Liver (tissue), 9 donors: ENCODE measurements around the gene CALML6. TPM values are rescaled to one million over a fixed set of nuclear protein-coding genes. Genes with fewer than 3 reads are reported as not detected.

Experiments
- DNase-seq: peaks from one replicate; pipeline ENCODE4 v3.0.0-alpha.2; 2017; ENCODE audit warnings: low spot score
- H3K27ac ChIP-seq, 2 donors: one replicate each; pipeline ENCODE4 v1.7.0; 2013; ENCODE audit warnings: inconsistent platforms in 2 of 2, low read length in 2 of 2, control low read depth in 1 of 2, low read depth in 1 of 2, mild to moderate bottlenecking in 1 of 2
- H3K27me3 ChIP-seq, 4 donors: one replicate each; pipeline versions ENCODE4 v1.6.1 to v1.7.0; 2013; ENCODE audit warnings: low read length in 3 of 4, inconsistent platforms in 1 of 4, mild to moderate bottlenecking in 1 of 4, moderate library complexity in 1 of 4; ENCODE audit not compliant: control insufficient read depth in 4 of 4, insufficient read depth in 4 of 4
- H3K36me3 ChIP-seq, 4 donors: one replicate each; pipeline versions ENCODE4 v1.6.1 to v1.7.0; 2013; ENCODE audit warnings: low read length in 3 of 4, mild to moderate bottlenecking in 3 of 4, low read depth in 1 of 4, moderate library complexity in 1 of 4; ENCODE audit not compliant: control insufficient read depth in 4 of 4, insufficient read depth in 3 of 4
- H3K4me1 ChIP-seq, 4 donors: one replicate each; pipeline versions ENCODE4 v1.6.1 to v1.7.0; 2013; ENCODE audit warnings: low read length in 3 of 4, mild to moderate bottlenecking in 3 of 4, moderate library complexity in 1 of 4; ENCODE audit not compliant: control insufficient read depth in 4 of 4, insufficient read depth in 4 of 4
- H3K4me3 ChIP-seq, 3 donors: one replicate each; pipeline versions ENCODE4 v1.6.1 to v1.7.0; 2013; ENCODE audit warnings: low read length in 3 of 3, control low read depth in 1 of 3, low read depth in 1 of 3, mild to moderate bottlenecking in 1 of 3
- H3K9ac ChIP-seq, 2 donors: one replicate each; pipeline ENCODE4 v1.7.0; 2013; ENCODE audit warnings: low read length in 2 of 2, mild to moderate bottlenecking in 2 of 2, moderate library complexity in 2 of 2, control low read depth in 1 of 2, low read depth in 1 of 2
- H3K9me3 ChIP-seq, 4 donors: one replicate each; pipeline versions ENCODE4 v1.6.1 to v1.7.0; 2013; ENCODE audit warnings: low read length in 3 of 4; ENCODE audit not compliant: control insufficient read depth in 4 of 4
- EGR1 ChIP-seq, 2 donors: IDR thresholded peaks; 2 replicates each; pipeline ENCODE4 v1.6.1; 2016 to 2018; ENCODE audit warnings: antibody characterized with exemption in 2 of 2, low read depth in 2 of 2
- HNF4A ChIP-seq, 2 donors: conservative IDR thresholded peaks; 2 replicates each; pipeline ENCODE4 v1.6.1; 2016; ENCODE audit warnings: antibody characterized with exemption in 2 of 2, mild to moderate bottlenecking in 2 of 2
- JUND ChIP-seq, 2 donors: IDR thresholded peaks; 2 replicates each; pipeline ENCODE4 v1.6.1; 2016; ENCODE audit warnings: antibody characterized with exemption in 2 of 2
- NR2F2 ChIP-seq: IDR thresholded peaks from 2 replicates; pipeline ENCODE4 v1.6.1; 2016; ENCODE audit warnings: antibody characterized with exemption
- RAD21 ChIP-seq, 2 donors: IDR thresholded peaks; 2 replicates each; pipeline ENCODE4 v1.6.1; 2016; ENCODE audit warnings: antibody characterized with exemption in 2 of 2, mild to moderate bottlenecking in 2 of 2
- TAF1 ChIP-seq: conservative IDR thresholded peaks from 2 replicates; pipeline ENCODE4 v1.6.1; 2016; ENCODE audit warnings: antibody characterized with exemption, mild to moderate bottlenecking
- YY1 ChIP-seq: IDR thresholded peaks from 2 replicates; pipeline ENCODE4 v1.6.1; 2016; ENCODE audit warnings: antibody characterized with exemption, mild to moderate bottlenecking
- WGBS: extraction: QIAGEN DNeasy Blood & Tissue Kit; methylation state at CpG from one replicate; pipeline ENCODE4 v1.1.7; 2013; 5-methylcytosine and 5-hydroxymethylcytosine counted together
- polyA plus RNA-seq, 2 donors: library from polyadenylated mRNA; stranded (reverse) in 1 of 2; unstranded in 1 of 2; fragments of 200-250 nt in 1 of 2; fragments of >200 nt in 1 of 2; fragmentation: Nextera tagmentation in 1 of 2; extraction: Ambion mirVana in 1 of 2; gene quantifications; one replicate each; pipeline versions ENCODE4 v1.2.1 to v1.2.3, GENCODE V29; 2013 to 2015
- total RNA-seq, 2 donors: library from RNA; depleted of rRNA; stranded (reverse); fragments of >200 nt; gene quantifications; one replicate each; pipeline ENCODE4 v1.2.3, GENCODE V29; 2014
- TF ChIP-seq, protein P1 (sequence below): IDR thresholded peaks from 2 replicates; pipeline ENCODE4 v1.6.1; 2016; ENCODE audit warnings: antibody characterized with exemption, mild to moderate bottlenecking
- TF ChIP-seq, protein P2 (sequence below): IDR thresholded peaks from 2 replicates; pipeline ENCODE4 v1.6.1; 2016; ENCODE audit warnings: antibody characterized with exemption
- TF ChIP-seq, protein P3 (sequence below): IDR thresholded peaks from 2 replicates; pipeline ENCODE4 v1.6.1; 2016; ENCODE audit warnings: antibody characterized with exemption
- TF ChIP-seq, protein P4 (sequence below): fragments of 150-350 bp; IDR thresholded peaks from 2 replicates; pipeline ENCODE4 v1.5.1; 2017; ENCODE audit warnings: improper control_type of control experiment, low read depth, low read length; ENCODE audit not compliant: missing input control
- donor health status: healthy.
- donor health status: healthy.
- donor health status: healthy.
- donor health status: healthy.
- donor health status: healthy.

CALML6 gene
- total and polyA plus RNA-seq, 4 donors, result 0.15 to 0.67 (median 0.47) TPM; not detected in 1

DNA sequence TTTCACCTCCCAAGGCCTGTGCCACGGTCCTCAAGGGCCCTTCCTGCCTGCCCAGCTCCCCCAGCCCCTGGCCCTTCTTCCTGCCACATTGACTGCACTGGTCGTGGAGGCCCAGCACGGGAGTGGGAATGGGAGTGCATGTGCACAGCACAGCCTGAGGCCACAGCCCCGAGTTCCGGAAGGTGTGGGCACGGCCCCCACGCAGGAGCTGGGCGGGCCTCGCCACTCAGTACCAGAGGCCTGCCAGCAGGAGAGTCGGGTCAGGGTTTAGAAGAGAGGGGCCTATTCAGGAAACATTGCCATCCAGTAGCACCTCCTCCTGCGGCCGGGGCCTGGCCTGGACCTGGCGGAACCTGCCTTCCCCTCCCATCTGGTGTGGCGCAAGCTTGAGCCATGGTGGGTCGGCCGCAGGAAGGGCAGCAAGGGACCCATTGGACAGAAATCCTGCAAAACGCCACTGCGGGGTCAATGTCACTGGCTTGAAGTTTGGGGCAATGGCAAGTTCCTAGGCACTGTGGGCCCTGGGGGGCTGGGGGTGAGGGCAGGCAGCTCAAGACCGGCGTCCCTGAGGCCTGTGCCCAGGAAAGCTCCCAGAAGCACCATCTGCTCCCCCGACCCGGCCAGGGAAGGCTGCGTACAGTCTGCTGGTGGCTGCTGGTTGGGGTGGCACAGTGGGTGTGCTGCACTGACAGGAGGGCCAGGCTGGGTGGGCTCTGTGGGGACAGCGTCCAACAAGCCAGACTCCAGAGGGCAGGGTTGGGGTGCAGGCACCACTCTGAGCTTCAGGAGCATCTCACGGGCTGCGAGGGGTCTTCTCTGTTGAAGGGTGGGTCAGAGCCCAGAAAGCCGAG is 5.8 kb downstream of the CALML6 start:
- Histone ChIP-seq H3K27ac (no peak overlapping the region), H3K4me1 (peaks cover 17 to 25% (median 22%) of the 10 kb centered on the region in 4 donors)

DNA sequence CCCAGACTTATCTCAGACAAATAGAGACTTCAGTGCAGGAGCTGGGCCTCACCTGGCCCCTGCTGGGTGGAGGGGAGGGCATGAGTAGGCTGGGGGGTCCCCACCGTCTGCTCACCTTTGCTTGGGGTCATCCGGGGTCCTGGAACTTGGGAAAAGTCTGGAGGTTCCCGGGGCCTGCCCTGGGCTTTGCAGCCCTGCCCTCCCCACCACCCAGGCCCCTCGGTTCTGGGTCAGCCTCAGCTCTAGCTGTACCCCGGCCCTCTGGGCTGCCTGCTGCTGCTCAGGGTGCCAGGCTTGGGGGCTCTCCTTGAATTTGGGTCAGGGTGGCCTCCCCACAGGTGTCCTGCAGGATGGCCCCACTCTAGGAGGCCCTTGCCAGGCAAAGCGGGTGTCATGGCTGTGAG is 6.4 kb downstream of the CALML6 start:
- no peak overlapping the region for H3K9ac ChIP-seq
- H3K36me3 ChIP-seq, result no peaks in the 10 kb centered on the region
- no peak overlapping the region for H3K27ac ChIP-seq
- no peaks in the 10 kb centered on the region for H3K9me3 ChIP-seq
- 95% methylated on average over 6 of the region's 6 CpGs for WGBS
- peaks cover 17 to 25% (median 22%) of the 10 kb centered on the region in 4 donors for H3K4me1 ChIP-seq
- no peak overlapping the region for H3K4me3 ChIP-seq
- H3K27me3 ChIP-seq, result no peaks in the 10 kb centered on the region
- DNase-seq, result no peak
- TF ChIP-seq YY1 (no peak), JUND (IDR thresholded peaks at IDR 0.05) (no peak), EGR1 (IDR thresholded peaks at IDR 0.05; ENCODE audit: low read depth in 2 of 2) (no peak), NR2F2 (no peak), HNF4A (conservative IDR thresholded peaks at IDR 0.05) (no peak)
- TF ChIP-seq, protein P1, sequence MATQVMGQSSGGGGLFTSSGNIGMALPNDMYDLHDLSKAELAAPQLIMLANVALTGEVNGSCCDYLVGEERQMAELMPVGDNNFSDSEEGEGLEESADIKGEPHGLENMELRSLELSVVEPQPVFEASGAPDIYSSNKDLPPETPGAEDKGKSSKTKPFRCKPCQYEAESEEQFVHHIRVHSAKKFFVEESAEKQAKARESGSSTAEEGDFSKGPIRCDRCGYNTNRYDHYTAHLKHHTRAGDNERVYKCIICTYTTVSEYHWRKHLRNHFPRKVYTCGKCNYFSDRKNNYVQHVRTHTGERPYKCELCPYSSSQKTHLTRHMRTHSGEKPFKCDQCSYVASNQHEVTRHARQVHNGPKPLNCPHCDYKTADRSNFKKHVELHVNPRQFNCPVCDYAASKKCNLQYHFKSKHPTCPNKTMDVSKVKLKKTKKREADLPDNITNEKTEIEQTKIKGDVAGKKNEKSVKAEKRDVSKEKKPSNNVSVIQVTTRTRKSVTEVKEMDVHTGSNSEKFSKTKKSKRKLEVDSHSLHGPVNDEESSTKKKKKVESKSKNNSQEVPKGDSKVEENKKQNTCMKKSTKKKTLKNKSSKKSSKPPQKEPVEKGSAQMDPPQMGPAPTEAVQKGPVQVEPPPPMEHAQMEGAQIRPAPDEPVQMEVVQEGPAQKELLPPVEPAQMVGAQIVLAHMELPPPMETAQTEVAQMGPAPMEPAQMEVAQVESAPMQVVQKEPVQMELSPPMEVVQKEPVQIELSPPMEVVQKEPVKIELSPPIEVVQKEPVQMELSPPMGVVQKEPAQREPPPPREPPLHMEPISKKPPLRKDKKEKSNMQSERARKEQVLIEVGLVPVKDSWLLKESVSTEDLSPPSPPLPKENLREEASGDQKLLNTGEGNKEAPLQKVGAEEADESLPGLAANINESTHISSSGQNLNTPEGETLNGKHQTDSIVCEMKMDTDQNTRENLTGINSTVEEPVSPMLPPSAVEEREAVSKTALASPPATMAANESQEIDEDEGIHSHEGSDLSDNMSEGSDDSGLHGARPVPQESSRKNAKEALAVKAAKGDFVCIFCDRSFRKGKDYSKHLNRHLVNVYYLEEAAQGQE, result no peak
- TF ChIP-seq, protein P2, sequence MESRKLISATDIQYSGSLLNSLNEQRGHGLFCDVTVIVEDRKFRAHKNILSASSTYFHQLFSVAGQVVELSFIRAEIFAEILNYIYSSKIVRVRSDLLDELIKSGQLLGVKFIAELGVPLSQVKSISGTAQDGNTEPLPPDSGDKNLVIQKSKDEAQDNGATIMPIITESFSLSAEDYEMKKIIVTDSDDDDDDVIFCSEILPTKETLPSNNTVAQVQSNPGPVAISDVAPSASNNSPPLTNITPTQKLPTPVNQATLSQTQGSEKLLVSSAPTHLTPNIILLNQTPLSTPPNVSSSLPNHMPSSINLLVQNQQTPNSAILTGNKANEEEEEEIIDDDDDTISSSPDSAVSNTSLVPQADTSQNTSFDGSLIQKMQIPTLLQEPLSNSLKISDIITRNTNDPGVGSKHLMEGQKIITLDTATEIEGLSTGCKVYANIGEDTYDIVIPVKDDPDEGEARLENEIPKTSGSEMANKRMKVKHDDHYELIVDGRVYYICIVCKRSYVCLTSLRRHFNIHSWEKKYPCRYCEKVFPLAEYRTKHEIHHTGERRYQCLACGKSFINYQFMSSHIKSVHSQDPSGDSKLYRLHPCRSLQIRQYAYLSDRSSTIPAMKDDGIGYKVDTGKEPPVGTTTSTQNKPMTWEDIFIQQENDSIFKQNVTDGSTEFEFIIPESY, result no peak
- TF ChIP-seq, protein P3, sequence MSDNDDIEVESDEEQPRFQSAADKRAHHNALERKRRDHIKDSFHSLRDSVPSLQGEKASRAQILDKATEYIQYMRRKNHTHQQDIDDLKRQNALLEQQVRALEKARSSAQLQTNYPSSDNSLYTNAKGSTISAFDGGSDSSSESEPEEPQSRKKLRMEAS, result no peak

More for the DNA sequence above, 5.8 kb downstream of the CALML6 start:
- no peak for TF ChIP-seq YY1
- no peak for TF ChIP-seq TAF1
- TF ChIP-seq, protein P1, result no peak
- TF ChIP-seq, protein P2, result no peak
- TF ChIP-seq, protein P4, sequence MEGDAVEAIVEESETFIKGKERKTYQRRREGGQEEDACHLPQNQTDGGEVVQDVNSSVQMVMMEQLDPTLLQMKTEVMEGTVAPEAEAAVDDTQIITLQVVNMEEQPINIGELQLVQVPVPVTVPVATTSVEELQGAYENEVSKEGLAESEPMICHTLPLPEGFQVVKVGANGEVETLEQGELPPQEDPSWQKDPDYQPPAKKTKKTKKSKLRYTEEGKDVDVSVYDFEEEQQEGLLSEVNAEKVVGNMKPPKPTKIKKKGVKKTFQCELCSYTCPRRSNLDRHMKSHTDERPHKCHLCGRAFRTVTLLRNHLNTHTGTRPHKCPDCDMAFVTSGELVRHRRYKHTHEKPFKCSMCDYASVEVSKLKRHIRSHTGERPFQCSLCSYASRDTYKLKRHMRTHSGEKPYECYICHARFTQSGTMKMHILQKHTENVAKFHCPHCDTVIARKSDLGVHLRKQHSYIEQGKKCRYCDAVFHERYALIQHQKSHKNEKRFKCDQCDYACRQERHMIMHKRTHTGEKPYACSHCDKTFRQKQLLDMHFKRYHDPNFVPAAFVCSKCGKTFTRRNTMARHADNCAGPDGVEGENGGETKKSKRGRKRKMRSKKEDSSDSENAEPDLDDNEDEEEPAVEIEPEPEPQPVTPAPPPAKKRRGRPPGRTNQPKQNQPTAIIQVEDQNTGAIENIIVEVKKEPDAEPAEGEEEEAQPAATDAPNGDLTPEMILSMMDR, result no peak
- TF ChIP-seq EGR1 (IDR thresholded peaks at IDR 0.05; ENCODE audit: low read depth in 2 of 2), result no peak
- no peak for TF ChIP-seq RAD21 (IDR thresholded peaks at IDR 0.05)
- TF ChIP-seq HNF4A (conservative IDR thresholded peaks at IDR 0.05), result no peak
- no peak for TF ChIP-seq NR2F2
- no peak overlapping the region for H3K4me3 ChIP-seq
- no peaks in the 10 kb centered on the region for H3K9me3 ChIP-seq
- DNase-seq, result no peak
- H3K36me3 ChIP-seq, result no peaks in the 10 kb centered on the region
- no peak overlapping the region for H3K9ac ChIP-seq
- WGBS, result 90% methylated on average over 27 of the region's 27 CpGs
- no peaks in the 10 kb centered on the region for H3K27me3 ChIP-seq
